Measurements from ENCODE around the gene PA2G4. TPM values are rescaled to one million over a fixed set of nuclear protein-coding genes. Genes with fewer than 3 reads are reported as not detected.

Gene PA2G4
- 322 and 323 TPM in 2 replicates for total RNA-seq

DNA sequence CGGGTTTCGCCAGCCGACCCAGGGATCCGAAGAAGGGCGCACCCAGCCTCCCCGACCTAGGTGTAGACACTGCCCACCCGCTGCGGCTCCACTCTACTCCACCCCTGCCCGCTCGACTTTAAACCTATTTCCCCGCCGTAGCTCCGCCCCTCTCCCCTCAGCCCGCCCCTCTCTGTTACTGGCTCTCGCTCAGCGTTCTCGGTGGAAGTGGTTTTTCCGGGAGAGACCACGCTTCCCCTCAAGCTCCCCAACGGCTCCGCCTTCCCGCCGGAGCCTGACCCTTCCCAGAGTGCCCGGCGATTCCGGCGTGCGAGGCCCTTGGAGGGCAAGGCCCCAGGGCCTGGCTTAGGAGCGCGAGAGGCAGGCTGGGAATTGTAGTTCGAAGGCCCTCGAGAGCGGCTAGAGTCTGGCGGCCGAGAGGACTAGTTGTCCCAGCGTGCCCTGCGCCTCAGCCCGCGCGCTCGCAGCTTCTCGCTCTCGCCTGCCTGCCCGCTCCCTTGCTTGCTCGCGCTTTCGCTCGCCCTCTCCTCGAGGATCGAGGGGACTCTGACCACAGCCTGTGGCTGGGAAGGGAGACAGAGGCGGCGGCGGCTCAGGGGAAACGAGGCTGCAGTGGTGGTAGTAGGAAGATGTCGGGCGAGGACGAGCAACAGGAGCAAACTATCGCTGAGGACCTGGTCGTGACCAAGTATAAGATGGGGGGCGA lies at the start of gene PA2G4:
Gene PA2G4, plus strand, starts transcription at position 451 of the 706 bp plus-strand sequence. Its CDS starts 179 bp downstream, at position 630.

DNA sequence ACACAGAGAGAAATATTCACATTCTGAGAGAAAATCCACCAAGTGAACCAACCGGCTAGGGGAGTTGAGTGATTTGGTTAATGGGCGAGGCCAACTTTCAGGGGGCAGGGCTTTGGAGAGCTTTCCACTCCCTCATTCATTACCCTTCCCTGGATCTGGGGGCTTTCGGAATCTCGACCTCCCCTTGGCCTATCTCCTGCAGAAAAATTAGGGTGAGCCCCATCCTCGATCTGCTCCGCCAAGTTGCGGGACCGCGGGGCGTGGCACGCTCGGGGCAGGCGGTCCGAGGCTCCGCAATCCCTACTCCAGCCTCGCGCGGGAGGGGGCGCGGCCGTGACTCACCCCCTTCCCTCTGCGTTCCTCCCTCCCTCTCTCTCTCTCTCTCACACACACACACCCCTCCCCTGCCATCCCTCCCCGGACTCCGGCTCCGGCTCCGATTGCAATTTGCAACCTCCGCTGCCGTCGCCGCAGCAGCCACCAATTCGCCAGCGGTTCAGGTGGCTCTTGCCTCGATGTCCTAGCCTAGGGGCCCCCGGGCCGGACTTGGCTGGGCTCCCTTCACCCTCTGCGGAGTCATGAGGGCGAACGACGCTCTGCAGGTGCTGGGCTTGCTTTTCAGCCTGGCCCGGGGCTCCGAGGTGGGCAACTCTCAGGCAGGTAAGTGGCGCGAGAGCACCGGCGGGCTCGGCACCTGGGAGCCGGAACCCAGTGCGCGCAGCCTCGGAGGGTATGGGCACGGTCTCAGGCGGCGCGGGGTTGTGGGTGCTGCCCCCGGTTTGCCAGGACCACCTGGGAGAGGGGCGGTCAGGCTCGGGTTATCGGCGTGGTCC lies 24.4 kb upstream of the PA2G4 start, which contains the start of gene ERBB3:
Gene ERBB3, plus strand, starts transcription at position 443 of the 833 bp plus-strand sequence. Its CDS starts 136 bp downstream, at position 579.

DNA sequence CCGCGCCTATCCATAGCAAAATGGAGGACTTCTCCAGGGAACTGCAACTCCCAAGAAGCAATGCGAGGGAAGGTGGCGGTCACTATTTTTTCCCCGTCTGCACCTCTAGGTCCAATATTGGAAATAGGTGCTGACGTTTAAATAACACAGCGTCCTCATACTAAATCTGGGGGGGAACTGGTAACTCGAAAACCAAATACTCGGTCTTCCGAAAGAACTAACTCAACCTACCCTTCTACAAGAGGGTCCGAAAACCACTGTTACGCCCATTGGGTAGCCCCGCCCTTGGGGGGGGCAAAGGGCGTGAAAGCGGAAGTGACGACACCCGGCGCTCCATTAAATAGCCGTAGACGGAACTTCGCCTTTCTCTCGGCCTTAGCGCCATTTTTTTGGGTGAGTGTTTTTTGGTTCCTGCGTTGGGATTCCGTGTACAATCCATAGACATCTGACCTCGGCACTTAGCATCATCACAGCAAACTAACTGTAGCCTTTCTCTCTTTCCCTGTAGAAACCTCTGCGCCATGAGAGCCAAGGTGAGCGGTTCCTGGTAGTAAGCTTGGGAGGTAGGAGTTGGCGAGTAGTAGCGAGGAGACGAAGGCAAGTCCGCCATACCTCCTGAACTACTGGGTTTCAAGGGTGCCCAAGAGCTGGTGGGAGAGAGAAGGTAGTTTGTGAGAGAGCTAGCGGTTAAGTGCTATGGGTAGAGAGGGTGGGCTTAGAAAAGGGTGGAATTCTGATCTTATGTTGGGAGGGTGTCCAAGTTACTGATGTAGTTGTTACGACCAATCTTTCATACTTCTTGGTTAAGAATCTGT lies 12.1 kb downstream of the PA2G4 start, which contains the start of gene RPL41:
Gene RPL41, plus strand, starts transcription at position 367 of the 815 bp plus-strand sequence.

DNA sequence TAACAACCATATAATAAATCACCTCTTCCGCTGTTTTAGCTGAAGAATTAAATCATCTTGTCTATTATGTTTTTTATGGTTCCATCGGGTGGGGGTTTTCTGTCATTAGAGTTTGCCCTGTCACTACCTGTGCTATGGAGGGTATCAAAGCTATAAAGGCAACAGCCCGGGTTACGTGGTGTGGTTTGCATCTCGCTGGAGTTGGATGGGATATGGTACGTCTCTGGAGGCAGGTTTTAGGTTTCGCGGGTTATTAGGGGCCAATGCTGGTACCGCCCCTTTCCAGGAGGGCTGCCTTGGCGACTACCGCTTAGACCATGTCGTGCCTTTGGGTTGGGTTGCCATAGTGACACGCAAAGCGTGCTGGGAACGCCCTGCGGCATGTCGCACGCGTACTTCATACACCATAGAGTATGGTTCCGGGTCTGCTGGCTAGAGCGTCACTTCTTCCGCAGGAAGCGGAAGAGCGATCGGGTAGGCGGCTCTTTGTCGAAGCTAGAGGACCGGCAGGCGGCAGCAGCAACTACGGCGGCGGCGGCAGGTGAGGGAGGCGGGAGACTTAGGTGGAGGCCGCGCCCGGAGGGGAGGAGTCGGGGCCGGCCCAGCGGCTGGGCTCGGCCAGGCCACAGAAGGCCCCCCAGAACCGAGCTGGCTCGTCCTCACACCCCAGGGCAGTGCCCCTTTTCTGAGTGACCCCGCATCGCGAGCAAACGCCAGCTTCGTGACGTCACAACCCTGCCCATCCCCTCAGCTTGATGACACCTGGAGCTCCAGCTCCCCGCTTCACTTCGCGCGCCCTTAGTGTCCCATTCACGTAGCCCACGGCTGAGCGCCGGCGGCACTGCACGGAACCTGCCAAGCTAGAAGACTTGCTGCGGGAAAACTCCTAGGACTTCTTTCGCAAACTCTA lies 13.7 kb downstream of the PA2G4 start, which contains the start of gene ZC3H10:
Gene ZC3H10, plus strand, starts transcription at position 489 of the 910 bp plus-strand sequence. CDS start 2,297 bp downstream, outside the sequence.

DNA sequence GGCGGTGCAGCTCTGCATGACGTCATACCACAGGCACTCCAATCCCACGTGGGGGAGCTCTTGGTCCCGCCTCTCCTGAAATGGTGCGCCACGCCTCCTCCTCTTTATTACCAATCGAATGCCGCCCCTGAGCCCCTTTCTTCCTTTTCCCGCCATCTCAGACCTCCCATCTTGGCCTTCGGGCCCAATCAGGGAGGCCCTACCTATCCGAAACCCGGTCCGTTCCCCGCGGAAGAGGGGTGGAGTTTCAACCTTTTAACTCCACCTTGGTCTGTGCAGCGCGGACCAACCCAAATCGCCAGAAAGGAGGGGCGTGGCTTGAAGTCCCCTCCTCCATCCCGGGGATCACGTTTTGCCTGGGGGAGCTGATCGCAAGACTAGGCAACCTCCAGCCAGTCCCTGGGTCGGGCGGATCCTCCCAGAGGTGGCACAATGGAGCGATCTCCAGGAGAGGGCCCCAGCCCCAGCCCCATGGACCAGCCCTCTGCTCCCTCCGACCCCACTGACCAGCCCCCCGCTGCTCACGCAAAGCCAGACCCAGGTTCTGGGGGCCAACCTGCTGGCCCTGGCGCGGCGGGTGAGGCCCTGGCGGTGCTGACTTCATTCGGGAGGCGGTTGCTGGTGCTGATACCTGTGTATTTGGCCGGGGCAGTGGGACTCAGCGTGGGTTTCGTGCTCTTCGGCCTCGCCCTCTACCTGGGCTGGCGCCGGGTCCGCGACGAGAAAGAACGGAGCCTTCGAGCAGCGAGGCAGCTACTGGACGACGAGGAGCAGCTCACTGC lies 23.7 kb downstream of the PA2G4 start, which contains the start of gene ESYT1:
Gene ESYT1, plus strand, starts transcription at position 380 of the 782 bp plus-strand sequence. Its CDS starts 53 bp downstream, at position 433.

DNA sequence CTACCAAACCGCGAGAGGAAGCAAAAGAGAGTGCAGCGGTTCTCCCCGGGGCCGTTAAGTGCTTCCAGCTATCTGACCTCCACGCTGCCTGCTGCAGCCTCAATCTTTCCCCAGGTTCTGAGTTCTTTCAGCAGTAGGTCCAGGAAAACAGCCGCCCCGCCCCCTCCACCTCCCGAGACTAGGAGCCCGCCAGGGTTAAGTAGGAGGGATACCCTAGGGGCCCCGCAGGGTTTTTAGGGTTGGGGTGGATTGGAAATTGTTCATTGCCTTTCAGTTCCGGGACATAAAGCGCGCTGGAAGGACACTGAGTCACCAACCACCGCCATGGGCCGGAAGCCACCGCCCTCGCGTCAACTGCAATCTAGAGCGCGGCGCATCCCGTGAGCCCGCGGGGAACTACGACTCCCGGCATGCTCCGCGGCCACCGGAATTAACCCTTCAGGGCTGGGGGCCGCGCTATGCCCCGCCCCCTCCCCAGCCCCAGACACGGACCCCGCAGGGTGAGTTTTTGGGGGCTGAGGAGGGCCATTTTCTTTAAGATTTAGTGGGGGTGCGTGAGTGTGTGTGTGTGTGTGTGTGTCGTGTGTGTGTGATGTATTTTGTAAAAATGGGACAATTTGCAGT lies 47.9 kb downstream of the PA2G4 start, which contains the start of gene MYL6B:
Gene MYL6B, plus strand, starts transcription at position 456 of the 624 bp plus-strand sequence. CDS start 1,332 bp downstream, outside the sequence.

DNA sequence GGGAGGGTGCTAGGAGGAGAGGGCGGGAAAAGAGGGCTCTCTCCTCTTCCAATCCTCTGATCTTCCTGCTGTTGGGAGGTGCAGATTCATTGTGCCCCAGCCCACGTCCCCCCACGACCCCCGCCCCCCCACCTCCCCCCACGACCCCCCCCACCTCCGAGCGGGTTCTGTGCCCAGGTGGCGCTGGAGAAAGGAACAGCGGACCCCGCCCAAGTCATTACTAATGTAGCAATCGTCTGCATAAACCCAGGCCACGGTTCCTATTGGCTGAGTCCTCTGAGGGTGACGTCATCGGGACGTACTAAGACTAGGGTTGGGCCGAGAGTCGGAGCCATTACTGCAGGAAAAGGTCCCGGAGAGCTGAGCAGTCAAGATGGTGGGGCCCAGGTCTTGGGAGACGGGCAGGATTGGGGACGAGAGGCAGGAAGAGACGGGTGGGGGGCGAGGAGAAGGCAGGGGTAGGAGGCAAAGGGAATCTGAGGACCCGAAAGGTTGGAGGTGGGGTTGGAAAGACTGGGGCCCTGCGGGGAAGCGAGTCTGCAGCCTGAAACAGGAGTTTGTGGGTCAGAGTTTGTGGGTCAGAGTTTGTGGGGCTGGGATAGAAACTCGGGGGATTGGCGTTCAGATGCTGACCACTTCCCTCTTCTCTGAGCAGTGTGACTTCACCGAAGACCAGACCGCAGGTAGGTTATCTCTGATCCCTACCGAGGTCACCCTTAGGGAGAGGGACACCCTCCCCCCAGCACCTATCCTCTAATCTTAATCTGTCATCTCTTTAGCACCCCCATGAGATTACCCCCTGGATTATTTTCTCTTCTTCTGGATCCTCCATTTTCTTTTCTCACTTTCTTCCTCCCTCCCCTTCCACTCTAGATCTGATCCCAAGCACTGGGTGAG lies 53.9 kb downstream of the PA2G4 start, which contains the start of gene MYL6:
Gene MYL6, plus strand, starts transcription at position 331 of the 897 bp plus-strand sequence. Its CDS starts 43 bp downstream, at position 374.

Other genes with a start within 250 kb of the PA2G4 start
- 57.3 and 64.0 TPM in 2 replicates for gene PYM1, start 176.7 kb upstream of the PA2G4 start, total RNA-seq
- 141 and 497 TPM in 2 replicates for gene DGKA, start 173.4 kb upstream of the PA2G4 start, total RNA-seq
- 1.9 and 2.6 TPM in 2 replicates for gene PMEL, start 138.5 kb upstream of the PA2G4 start, total RNA-seq
- gene CDK2, start 137.7 kb upstream of the PA2G4 start, total RNA-seq = 36.7 and 43.8 TPM in 2 replicates
- 47.2 and 66.3 TPM in 2 replicates for gene RAB5B, start 130.5 kb upstream of the PA2G4 start, total RNA-seq
- gene SUOX, start 107.3 kb upstream of the PA2G4 start, total RNA-seq = 14.6 and 15.9 TPM in 2 replicates
- gene IKZF4, start 83.5 kb upstream of the PA2G4 start, total RNA-seq = 2.2 and 4.6 TPM in 2 replicates
- gene RPS26, start 62.6 kb upstream of the PA2G4 start, total RNA-seq = 1,471 and 1,883 TPM in 2 replicates
- gene ERBB3, start 24.4 kb upstream of the PA2G4 start, total RNA-seq = 22.6 and 36.5 TPM in 2 replicates
- 4,695 and 6,389 TPM in 2 replicates for gene RPL41, start 12.1 kb downstream of the PA2G4 start, total RNA-seq
- 0.98 and 2.2 TPM in 2 replicates for gene ZC3H10, start 13.7 kb downstream of the PA2G4 start, total RNA-seq
- gene ESYT1, start 23.7 kb downstream of the PA2G4 start, total RNA-seq = 152 and 202 TPM in 2 replicates
- gene MYL6B, start 48.0 kb downstream of the PA2G4 start, total RNA-seq = 56.0 and 95.3 TPM in 2 replicates
- gene MYL6, start 53.8 kb downstream of the PA2G4 start, total RNA-seq = 1,958 and 2,366 TPM in 2 replicates
- 22.7 and 28.4 TPM in 2 replicates for gene SMARCC2, start 84.9 kb downstream of the PA2G4 start, total RNA-seq
- 32.7 and 36.3 TPM in 2 replicates for gene RNF41, start 117.4 kb downstream of the PA2G4 start, total RNA-seq
- 43.2 and 50.9 TPM in 2 replicates for gene NABP2, start 119.8 kb downstream of the PA2G4 start, total RNA-seq
- not detected in 2 replicates for gene SLC39A5, start 125.5 kb downstream of the PA2G4 start, total RNA-seq
- 12.4 and 18.3 TPM in 2 replicates for gene ANKRD52, start 153.8 kb downstream of the PA2G4 start, total RNA-seq
- gene COQ10A, start 162.4 kb downstream of the PA2G4 start, total RNA-seq = 7.8 and 18.3 TPM in 2 replicates
- gene CS, start 195.8 kb downstream of the PA2G4 start, total RNA-seq = 111 and 144 TPM in 2 replicates
- 78.9 and 88.9 TPM in 2 replicates for gene CNPY2, start 211.4 kb downstream of the PA2G4 start, total RNA-seq
- 12.6 and 15.4 TPM in 2 replicates for gene PAN2, start 229.4 kb downstream of the PA2G4 start, total RNA-seq
- gene IL23A, start 234.3 kb downstream of the PA2G4 start, total RNA-seq = 0.92 TPM in 1 of 2 replicates, not detected in the other